Skeletal muscle satellite cell (primary cell): ENCODE data around the gene PTPRD.

Source experiments
- H3K27me3 ChIP-seq: 2 replicates; pipeline ENCODE4 v1.7.0; 2013; ENCODE audit warnings: low read length; ENCODE audit not compliant: control insufficient read depth, insufficient read depth
- H3K36me3 ChIP-seq: 2 replicates; pipeline ENCODE4 v1.7.0; 2013; ENCODE audit warnings: mild to moderate bottlenecking, control low read depth, low read length; ENCODE audit not compliant: insufficient read depth
- H3K4me1 ChIP-seq: 2 replicates; pipeline ENCODE4 v1.7.0; 2013; ENCODE audit warnings: low read length; ENCODE audit not compliant: control insufficient read depth, insufficient read depth
- H3K4me2 ChIP-seq: 2 replicates; pipeline ENCODE4 v1.7.0; 2013; ENCODE audit warnings: mild to moderate bottlenecking, low read length
- H3K4me3 ChIP-seq: 2 replicates; pipeline ENCODE4 v1.7.0; 2013; ENCODE audit warnings: low read length
- H3K9ac ChIP-seq: 2 replicates; pipeline ENCODE4 v1.7.0; 2013; ENCODE audit warnings: mild to moderate bottlenecking, low read depth, low read length, moderate library complexity
- H3K9me3 ChIP-seq: replicated peaks from 2 replicates; pipeline ENCODE4 v1.7.0; 2013; ENCODE audit warnings: mild to moderate bottlenecking, control low read depth, low read length

The PTPRD gene

GRCh38 chr9:8450810-8451545, 2161.8 kb downstream of the PTPRD start:
- Histone ChIP-seq H3K9ac (no peak overlapping the region), H3K4me2 (no peak overlapping the region), H3K4me1 (no peaks in the 10 kb centered on the region), H3K27me3 (no peaks in the 10 kb centered on the region), H3K36me3 (no peaks in the 10 kb centered on the region), H3K4me3 (no peak overlapping the region), H3K9me3 (no peaks in the 10 kb centered on the region)

DNA sequence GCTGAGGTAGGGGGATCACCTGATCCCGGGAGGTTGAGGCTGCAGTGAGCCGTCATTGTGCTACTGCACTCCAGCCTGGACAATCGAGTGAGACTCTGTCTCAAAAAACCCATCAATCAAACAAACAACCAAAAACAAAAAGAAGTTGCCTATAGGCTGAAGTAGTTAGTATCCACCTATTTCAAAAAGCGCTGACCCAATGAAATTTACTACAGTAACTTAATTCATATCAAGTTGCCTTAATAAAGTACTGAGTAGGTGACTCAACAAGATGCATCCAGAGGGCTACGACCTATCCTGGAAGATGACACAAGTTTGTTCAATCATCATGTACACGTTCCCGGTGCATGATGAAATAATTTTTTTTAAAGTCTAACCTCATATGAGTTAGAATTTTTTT, 2164.6 kb downstream of the PTPRD start:
- no peak overlapping the region for H3K9ac ChIP-seq

DNA sequence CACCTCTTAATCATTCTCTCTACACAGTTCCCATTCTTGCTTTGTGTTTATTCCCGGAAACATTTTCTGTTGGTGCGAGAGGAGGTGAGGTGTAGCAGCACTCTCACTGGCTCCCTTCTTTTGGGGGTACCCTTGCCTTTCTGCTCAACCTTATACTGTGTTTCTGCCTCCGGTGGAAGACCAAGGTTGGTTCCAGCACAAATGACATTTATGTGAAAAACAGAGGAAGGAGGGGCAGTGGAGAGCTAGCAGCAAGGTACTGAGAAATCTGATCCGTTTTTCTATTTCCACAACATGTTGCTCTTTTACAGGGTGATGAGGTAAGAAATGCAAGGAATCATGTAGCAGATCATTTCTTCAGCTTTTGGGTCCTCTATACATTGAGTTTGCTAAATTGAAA, 2165.2 kb downstream of the PTPRD start:
- H3K27me3 ChIP-seq: no peaks in the 10 kb centered on the region
- no peaks in the 10 kb centered on the region for H3K9me3 ChIP-seq
- no peaks in the 10 kb centered on the region for H3K4me1 ChIP-seq
- no peaks in the 10 kb centered on the region for H3K36me3 ChIP-seq
- no peak overlapping the region for H3K4me3 ChIP-seq
- H3K9ac ChIP-seq: no peak overlapping the region
- H3K4me2 ChIP-seq: no peak overlapping the region

More for the DNA sequence above, 2164.6 kb downstream of the PTPRD start:
- Histone ChIP-seq H3K27me3 (no peaks in the 10 kb centered on the region), H3K4me1 (no peaks in the 10 kb centered on the region), H3K36me3 (no peaks in the 10 kb centered on the region), H3K4me2 (no peak overlapping the region), H3K9me3 (no peaks in the 10 kb centered on the region), H3K4me3 (no peak overlapping the region)

- Histone ChIP-seq H3K9me3 (no peaks in the 10 kb centered on the region), H3K4me1 (no peaks in the 10 kb centered on the region), H3K9ac (no peak overlapping the region), H3K27me3 (no peaks in the 10 kb centered on the region), H3K4me2 (no peak overlapping the region), H3K4me3 (no peak overlapping the region), H3K36me3 (no peaks in the 10 kb centered on the region)
Observed at GRCh38 chr9:8437876-8438275, 2174.9 kb downstream of the PTPRD start.

GRCh38 chr9:8437259-8437658, 2175.5 kb downstream of the PTPRD start:
- no peak overlapping the region for H3K9ac ChIP-seq
- H3K36me3 ChIP-seq: no peaks in the 10 kb centered on the region
- H3K4me2 ChIP-seq: no peak overlapping the region
- no peaks in the 10 kb centered on the region for H3K9me3 ChIP-seq
- no peaks in the 10 kb centered on the region for H3K27me3 ChIP-seq
- H3K4me1 ChIP-seq: no peaks in the 10 kb centered on the region
- H3K4me3 ChIP-seq: no peak overlapping the region

- Histone ChIP-seq H3K4me1 (no peaks in the 10 kb centered on the region), H3K4me2 (no peak overlapping the region), H3K9ac (no peak overlapping the region), H3K27me3 (no peaks in the 10 kb centered on the region), H3K9me3 (no peaks in the 10 kb centered on the region), H3K4me3 (no peak overlapping the region), H3K36me3 (no peaks in the 10 kb centered on the region)
Observed at GRCh38 chr9:8436786-8437185, 2176.0 kb downstream of the PTPRD start.

GRCh38 chr9:8434621-8435020, 2178.2 kb downstream of the PTPRD start:
- Histone ChIP-seq H3K4me3 (no peak overlapping the region), H3K27me3 (no peaks in the 10 kb centered on the region), H3K9ac (no peak overlapping the region), H3K36me3 (no peaks in the 10 kb centered on the region), H3K4me2 (no peak overlapping the region), H3K4me1 (no peaks in the 10 kb centered on the region), H3K9me3 (no peaks in the 10 kb centered on the region)

- no peaks in the 10 kb centered on the region for H3K4me1 ChIP-seq
- no peak overlapping the region for H3K4me2 ChIP-seq
- no peak overlapping the region for H3K4me3 ChIP-seq
Observed at GRCh38 chr9:8432224-8432623, 2180.6 kb downstream of the PTPRD start.

DNA sequence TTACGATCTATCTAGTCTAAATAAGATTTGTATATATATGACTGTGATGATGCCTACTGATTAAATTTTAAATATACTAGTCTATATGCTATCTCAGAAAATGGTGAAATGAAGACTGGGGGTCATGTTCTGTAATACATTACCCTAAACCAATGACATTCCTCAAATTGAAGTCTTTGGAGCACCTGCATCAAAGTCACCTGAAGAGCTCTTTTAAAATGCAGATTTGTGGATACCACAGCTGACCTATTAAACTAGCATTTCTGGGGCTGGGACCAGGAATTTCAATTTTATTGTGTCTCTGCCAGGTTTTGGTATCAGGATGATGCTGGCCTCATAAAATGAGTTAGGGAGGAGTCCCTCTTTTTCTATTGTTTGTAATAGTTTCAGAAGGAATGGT, 2181.3 kb downstream of the PTPRD start:
- no peaks in the 10 kb centered on the region for H3K4me1 ChIP-seq
- H3K4me3 ChIP-seq: no peak overlapping the region
- H3K9me3 ChIP-seq: no peaks in the 10 kb centered on the region
- no peaks in the 10 kb centered on the region for H3K36me3 ChIP-seq
- no peak overlapping the region for H3K4me2 ChIP-seq
- H3K27me3 ChIP-seq: no peaks in the 10 kb centered on the region
- H3K9ac ChIP-seq: no peak overlapping the region

More at GRCh38 chr9:8432224-8432623, 2180.6 kb downstream of the PTPRD start:
- Histone ChIP-seq H3K27me3 (no peaks in the 10 kb centered on the region), H3K36me3 (no peaks in the 10 kb centered on the region), H3K9ac (no peak overlapping the region), H3K9me3 (no peaks in the 10 kb centered on the region)

DNA sequence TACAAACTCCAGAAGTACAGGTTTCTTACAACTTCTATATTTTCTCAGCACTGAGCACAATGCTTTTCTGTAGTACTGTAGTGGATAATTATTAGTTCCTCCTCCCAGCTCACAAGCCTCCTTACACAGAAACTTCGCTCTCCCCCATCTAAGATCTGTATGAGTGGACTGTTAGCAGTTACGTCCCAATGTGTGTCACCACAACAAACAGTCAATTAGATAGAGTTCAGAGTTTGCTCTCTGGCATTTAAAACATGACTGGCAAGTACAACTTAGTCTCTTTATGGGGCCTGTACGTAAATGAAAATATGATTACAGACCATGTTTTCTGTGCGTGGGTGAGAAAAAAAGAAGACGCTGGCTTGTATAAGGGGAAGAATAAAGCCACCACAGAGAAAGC, 2181.9 kb downstream of the PTPRD start:
- Histone ChIP-seq H3K4me2 (no peak overlapping the region), H3K4me3 (no peak overlapping the region), H3K9ac (no peak overlapping the region), H3K36me3 (no peaks in the 10 kb centered on the region), H3K27me3 (no peaks in the 10 kb centered on the region), H3K4me1 (no peaks in the 10 kb centered on the region), H3K9me3 (no peaks in the 10 kb centered on the region)

DNA sequence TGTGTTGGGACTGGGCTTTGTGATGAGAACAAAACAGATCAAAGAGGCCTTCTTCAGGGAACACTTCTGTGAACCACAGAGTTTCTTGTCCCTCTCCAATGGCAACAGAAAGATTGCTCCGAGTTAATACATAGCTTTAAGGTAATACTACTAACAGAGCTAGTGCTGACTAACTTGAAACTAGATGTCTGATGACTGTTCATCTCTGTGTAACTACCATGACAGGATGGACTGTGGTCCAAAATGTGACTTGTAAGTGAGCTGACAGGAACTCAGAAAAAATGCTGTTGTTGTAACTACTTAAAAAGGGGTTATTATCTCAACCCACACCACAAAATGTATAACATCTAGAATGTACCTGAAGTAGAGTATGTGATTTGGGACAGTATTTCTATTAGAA, 2183.0 kb downstream of the PTPRD start:
- Histone ChIP-seq H3K36me3 (no peaks in the 10 kb centered on the region), H3K4me1 (no peaks in the 10 kb centered on the region), H3K4me2 (no peak overlapping the region), H3K9ac (no peak overlapping the region), H3K27me3 (no peaks in the 10 kb centered on the region), H3K4me3 (no peak overlapping the region), H3K9me3 (no peaks in the 10 kb centered on the region)

- Histone ChIP-seq H3K9me3 (no peaks in the 10 kb centered on the region), H3K36me3 (no peaks in the 10 kb centered on the region), H3K4me2 (no peak overlapping the region), H3K9ac (no peak overlapping the region), H3K4me3 (no peak overlapping the region), H3K4me1 (no peaks in the 10 kb centered on the region), H3K27me3 (no peaks in the 10 kb centered on the region)
Observed at GRCh38 chr9:8429157-8429556, 2183.6 kb downstream of the PTPRD start.
